Measurements from ENCODE around the gene TMEM86A. TPM values are rescaled to one million over a fixed set of nuclear protein-coding genes. Genes with fewer than 3 reads are reported as not detected.

TMEM86A gene
- total RNA-seq, 1 donor = 0.27 TPM

GRCh38 chr11:18743365-18743764 lies 44.8 kb downstream of the TMEM86A start:
- no peak for DNase-seq (ENCODE audit: low read depth)
- TF ChIP-seq CTCF (IDR thresholded peaks at IDR 0.05; ENCODE audit: insufficient read depth, low read length) = no peak

DNA sequence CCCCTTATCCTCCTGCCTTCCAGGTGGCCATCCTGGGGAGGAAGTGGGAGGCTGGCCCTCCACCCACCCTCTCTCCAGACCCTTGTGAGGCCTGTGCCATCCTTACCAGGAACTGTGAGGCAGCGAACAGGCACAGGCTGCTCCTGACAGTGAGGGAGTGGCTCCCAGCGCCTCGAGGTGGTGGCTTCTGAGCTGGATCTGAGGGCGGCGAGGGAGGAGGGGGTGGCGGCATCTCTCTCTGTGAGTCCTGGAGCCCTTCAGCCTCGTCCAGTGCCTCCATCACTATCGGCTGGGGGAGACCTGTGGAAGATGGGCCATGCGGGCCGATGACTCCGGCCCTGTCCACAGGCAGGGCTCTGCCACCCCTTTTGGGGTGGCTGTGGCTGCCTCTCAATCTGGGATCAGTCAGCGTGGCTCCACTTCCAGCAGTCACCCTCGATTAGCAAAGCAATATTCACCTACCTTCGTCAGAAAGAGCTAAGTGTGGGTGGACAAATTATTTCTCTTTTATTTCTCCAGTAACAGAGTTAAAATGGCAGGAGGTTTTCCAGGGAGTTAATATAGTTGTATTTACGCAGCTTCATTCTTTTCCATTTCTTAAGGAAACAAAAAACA lies 45.4 kb downstream of the TMEM86A start:
- TF ChIP-seq CTCF (IDR thresholded peaks at IDR 0.05; ENCODE audit: insufficient read depth, low read length) = no peak
- DNase-seq (ENCODE audit: low read depth) = no peak
- no peak overlapping the region for H3K4me3 ChIP-seq (ENCODE audit: low read depth, low read length)

More at GRCh38 chr11:18743365-18743764, 44.8 kb downstream of the TMEM86A start:
- H3K4me3 ChIP-seq (ENCODE audit: low read depth, low read length) = no peak overlapping the region

GRCh38 chr11:18745251-18745650 lies 46.7 kb downstream of the TMEM86A start:
- no peak for TF ChIP-seq CTCF (IDR thresholded peaks at IDR 0.05; ENCODE audit: insufficient read depth, low read length)
- H3K4me3 ChIP-seq (ENCODE audit: low read depth, low read length) = no peak overlapping the region
- no peak for DNase-seq (ENCODE audit: low read depth)

GRCh38 chr11:18748766-18749365 lies 50.3 kb downstream of the TMEM86A start:
- DNase-seq (ENCODE audit: low read depth) = peak; percentile 49
- H3K4me3 ChIP-seq (ENCODE audit: low read depth, low read length) = no peak overlapping the region
- no peak for TF ChIP-seq CTCF (IDR thresholded peaks at IDR 0.05; ENCODE audit: insufficient read depth, low read length)

GRCh38 chr11:18749681-18750319 lies 51.2 kb downstream of the TMEM86A start:
- DNase-seq (ENCODE audit: low read depth) = peak; percentile 60
- TF ChIP-seq CTCF (IDR thresholded peaks at IDR 0.05; ENCODE audit: insufficient read depth, low read length) = no peak
- no peak overlapping the region for H3K4me3 ChIP-seq (ENCODE audit: low read depth, low read length)

- no peak for TF ChIP-seq CTCF (IDR thresholded peaks at IDR 0.05; ENCODE audit: insufficient read depth, low read length)
- no peak overlapping the region for H3K4me3 ChIP-seq (ENCODE audit: low read depth, low read length)
These were observed 52.4 kb downstream of the TMEM86A start for GRCh38 chr11:18750944-18751343.

More at GRCh38 chr11:18750944-18751343, 52.4 kb downstream of the TMEM86A start:
- no peak for DNase-seq (ENCODE audit: low read depth)

Data from fibroblast of the aortic adventitia (primary cell).